SKM-1 treated with dmso at 0.1 percent for 144 hours (cell line): ENCODE measurements around the gene FBXW5.

Experiments used
- DNase-seq: peaks from one replicate; lab custom pipeline; 2025; ENCODE audit not compliant: unreplicated experiment; lab: John Stamatoyannopoulos, UW

FBXW5 gene

DNA sequence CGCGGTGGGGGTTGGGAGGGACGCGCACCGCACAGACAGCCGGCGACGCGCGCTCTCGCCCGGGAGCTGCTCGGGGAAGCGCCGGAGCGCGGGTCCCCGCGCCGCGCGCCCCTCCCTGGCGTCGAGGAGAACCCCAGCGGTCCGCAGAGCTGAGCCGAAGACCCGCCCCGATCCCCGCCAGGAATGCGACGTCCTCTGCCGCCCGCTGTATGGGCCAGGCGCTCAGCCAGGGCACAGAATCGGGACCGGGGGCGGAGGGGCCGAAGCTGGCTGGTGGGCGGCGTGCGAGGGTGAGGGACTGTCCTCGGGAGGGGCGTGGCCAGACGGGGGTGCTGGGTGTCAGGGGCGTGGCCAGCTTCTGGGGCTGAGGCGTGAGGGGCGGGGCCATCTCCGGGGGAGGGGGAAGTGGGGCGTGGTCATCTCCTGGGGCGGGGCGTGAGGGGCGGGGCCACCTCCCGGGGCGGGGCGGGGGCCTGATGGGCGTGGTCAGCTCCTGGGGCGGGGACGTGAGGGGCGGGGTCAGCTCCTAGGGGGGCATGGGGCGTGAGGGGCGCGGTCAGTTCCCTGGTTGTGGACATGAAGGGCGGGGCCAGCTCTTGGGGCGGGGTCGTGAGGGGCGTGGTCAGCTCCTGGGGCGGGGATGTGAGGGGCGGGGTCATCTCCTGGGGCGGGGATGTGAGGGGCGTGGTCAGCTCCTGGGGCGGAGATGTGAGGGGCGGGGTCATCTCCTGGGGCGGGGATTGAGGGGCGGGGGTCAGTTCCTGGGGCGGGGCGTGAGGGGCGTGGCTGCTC is 33.7 kb upstream of the FBXW5 start:
- DNase-seq, result peak; percentile 27

- DNase-seq, result no peak
Measured at GRCh38 chr9:136977649-136978072, 33.1 kb upstream of the FBXW5 start.

- DNase-seq, result no peak
Measured at GRCh38 chr9:136977223-136977622, 32.7 kb upstream of the FBXW5 start, which contains the start of gene PTGDS. PTGDS (plus strand) TSS chr9:136977504; CDS start chr9:136977579, 75 bp downstream.

DNA sequence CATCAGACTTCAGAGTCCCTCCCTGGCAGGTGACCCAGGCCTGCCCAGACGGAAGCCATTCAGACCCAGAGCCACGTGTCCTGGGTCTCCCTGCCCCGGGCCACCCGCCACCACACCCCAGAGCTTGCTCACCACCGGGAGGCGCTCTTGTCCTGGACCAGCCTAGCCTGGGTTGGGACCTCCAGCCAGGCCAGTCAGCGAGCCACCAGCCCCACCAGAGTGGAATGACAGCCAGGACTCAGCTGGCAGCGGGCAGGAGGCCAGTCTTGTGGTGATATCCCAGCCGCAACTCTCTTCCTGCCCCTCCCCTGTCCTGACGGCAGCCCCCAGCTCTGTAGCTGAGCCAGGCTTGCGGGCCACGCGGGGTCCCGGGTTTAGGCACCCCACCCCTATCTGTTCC is 31.1 kb upstream of the FBXW5 start:
- no peak for DNase-seq

GRCh38 chr9:136974817-136975535 is 30.4 kb upstream of the FBXW5 start:
- no peak for DNase-seq

- no peak for DNase-seq
Measured at GRCh38 chr9:136973618-136974617, 29.4 kb upstream of the FBXW5 start.

DNA sequence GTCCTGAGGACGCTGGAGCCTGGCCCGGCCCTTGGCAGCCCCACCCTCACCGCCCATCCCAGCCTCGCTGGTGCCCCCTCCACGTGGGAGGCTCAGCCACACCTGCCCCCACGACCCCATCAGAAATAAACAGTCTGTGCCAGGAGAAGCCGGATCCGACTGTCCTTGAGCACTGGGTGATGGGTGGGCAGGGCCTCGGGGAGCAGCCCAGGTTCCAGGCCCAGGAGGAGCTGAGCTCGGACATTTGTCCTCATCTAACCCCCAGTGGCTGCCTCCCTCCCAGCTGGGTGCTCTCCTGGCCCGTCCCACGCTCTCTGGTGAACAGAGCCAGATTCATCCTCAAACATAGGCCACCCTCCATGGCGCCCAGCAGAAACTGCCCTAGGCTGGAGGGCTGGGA is 28.2 kb upstream of the FBXW5 start:
- no peak for DNase-seq

DNA sequence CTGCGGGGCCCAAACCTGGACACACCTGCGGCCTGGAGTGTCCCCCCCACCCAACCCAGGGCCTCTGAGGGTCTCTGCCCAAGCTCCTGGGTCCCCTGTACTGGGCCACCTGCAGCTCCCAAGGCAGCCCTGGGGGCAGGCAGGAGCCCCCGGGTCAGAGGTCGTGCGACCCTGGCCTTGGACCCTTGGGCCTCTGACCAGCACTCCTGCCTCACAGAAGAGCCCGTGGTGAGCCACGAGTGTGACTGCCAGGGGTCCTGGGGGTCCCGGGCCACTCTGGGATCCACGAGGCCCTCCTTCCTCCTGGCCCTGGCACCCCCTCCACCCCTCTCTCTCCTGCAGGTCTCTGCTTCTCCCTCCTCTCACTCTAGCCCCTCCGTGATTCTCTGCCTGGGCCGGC is 27.8 kb upstream of the FBXW5 start:
- DNase-seq, result no peak

DNA sequence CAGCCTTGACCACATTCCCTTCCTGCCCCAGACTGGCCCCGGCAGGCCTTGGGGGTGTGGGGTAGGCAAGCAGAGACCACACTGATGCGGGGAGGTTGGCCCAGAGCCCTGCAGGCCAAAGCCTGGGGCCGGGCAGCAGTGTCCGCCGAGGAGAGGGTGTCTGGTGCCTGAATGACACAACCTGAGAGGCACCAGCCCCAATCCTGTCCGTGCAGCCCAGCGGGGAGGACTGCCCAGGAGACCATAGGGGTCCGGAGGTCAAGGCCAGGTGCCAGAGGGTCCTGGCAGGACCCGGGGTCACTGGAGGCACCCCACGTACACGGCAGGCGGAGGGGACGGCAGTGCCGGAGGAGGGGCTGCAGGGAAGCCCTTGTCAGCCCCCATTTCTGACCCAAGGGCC is 27.2 kb upstream of the FBXW5 start:
- no peak for DNase-seq

DNA sequence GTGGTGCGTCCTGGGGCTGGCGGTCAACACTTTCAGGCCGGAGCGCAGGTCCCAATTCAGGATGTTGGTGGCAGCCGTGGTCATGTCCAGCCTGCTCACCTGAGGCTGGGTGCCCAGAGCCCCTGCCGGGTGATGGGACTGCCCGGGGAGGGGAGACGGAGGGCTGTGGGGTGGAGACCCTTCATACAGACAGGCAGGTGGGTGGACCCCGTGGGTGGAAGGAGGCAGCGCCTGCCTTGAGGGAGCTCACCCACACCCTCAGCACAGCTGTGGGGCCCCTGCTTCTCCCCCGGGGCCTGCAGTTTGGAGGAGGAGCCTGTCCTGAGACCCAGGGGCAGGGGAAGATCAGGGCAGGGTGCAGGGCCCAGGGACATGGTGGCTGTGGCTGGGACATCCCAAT is 25.8 kb upstream of the FBXW5 start:
- no peak for DNase-seq

DNA sequence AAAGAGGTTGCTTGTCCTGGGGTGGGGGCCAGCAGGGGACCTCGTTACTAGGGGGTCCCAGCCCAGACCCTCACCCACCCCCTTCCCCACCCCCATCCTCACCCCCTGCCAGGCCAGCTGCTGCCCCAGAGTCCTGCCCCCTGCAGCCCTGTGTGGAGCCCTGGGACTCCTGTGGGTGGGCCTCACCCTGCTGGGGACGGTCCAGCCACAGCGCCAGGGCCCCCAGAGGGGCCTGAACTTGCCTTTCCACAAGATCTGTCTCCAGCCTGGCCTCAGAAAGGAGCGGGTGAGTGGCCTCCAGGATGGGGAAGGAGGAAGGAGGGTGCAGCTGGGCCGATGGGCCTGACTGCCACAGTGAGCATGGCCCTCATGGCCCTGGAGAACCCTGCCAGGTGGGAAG is 25.2 kb upstream of the FBXW5 start:
- DNase-seq, result no peak

DNA sequence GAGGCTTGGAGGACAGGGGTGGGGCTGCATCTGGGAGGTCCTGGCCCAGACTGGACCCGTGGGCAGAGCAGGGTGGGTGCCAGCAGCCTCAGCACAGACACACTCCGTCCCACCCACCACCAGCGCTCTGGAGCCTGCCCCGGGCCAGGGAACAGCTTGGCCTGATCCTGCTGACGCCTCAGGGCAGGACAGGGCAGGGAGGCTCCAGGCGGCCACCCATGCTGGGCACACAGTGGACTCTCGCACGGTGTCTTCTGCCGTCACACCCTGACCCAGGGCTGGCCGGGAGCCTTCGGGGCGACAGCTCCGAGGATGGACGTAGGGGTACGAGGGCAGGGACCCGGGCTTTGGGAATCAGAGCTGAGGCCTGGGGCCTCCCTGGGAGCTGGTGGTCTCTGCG is 24.6 kb upstream of the FBXW5 start:
- DNase-seq, result no peak

GRCh38 chr9:136968333-136969127 is 24.0 kb upstream of the FBXW5 start:
- DNase-seq, result no peak

DNA sequence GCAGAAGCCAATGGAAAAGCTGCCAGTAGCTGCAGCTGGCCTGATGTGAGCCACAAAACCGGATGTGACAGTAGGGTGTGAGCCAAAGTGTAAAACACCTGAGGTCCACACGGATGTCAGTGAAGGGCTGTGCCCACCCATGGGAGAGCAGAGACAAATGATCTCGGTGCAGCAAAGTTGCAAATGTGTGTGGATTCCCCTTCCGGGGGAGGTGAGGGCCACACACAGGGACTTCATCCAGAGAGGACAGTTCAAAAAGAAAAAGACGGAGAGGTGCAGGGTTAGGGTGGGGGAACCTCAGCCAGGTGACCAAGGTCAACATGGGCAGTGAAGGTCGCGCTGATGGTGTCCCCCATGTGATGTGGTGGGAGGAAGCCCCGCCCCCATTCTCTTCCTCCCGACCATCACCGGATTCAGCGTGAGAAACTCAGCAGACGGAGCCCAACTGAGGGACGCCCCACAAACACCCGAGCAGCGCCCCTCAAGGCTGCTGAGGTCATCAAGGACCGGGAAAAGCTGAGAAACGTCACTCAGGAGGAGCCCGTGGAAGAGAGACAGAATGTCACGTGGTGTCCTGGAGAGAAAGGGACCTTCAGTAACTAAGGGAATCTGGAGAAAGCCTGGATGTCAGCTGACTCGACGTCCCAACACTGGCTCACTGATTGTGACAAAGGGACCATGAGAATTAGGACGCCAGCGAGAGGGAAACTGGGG is 21.4 kb upstream of the FBXW5 start:
- DNase-seq, result no peak

DNA sequence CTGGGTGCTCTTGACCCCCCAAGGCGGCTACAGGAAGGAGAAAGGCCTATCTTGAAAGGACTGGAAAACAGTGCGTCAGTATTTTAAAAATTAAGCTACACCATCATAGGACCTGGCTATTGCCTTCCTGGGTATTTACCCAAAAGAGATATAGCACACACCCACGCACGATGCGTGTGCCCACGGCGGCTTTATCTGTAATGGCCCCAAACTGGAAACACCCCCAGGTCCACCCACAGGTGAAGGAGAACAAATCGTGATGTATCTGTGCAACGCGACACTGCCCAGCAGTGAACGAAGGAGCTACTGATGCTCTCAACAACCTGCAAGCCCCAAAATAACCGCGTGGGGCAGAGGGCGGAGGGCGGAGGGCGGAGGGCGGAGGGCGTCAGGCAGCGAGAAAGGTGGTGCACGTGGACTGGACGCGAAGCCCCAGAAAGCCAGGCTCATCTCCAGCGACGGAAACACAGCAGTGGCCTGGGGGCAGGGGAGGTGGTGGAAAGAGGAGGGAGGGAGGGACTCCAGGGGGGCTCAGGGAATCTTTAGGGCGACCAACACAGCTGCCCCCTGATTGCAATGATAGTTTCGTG is 20.4 kb upstream of the FBXW5 start:
- no peak for DNase-seq

DNA sequence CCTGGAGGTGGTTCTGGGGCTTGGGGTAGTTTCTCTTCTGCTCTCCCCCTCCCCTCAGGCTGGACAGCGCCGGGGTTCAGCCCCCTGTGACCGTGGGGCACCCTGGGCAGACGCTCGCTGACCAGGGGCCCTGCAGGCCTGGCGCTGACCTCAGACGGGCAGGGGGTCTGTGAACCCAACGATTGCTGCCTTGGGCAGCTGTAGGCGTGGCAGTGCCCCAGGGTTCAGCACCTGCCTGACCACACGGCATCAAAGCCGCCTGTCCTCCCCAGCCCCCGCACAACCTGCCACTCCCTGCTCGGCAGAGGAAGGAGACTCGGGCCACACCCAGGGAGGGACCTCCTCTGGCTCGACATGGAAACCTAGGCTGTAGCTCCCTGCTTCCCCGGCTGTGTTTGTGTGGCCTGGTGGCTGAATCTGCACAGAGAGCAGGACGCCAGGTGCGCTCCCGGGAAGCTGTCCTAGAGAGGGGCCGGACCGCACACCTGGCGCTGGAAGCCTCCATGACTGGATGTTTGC is 19.7 kb upstream of the FBXW5 start:
- no peak for DNase-seq

DNA sequence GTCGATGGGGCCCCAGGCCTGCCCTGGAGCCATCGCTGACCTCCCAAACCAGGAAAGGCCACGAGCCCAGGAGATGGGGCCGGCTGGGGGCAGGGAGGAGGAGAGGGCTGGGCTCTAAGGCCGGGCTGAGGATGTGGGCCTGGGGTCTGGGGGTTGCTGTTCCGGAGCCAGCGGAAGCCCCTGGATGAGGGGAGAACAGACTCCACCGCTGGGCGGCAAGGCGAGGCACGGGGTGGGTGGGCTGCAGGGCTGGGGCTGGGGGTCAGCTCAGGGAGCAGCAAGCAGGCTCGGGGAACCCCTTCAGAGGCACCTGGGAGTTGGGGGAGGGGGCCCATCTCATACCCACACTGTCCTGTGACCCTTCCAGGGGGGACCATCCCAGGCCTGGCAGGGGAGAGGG is 19.2 kb upstream of the FBXW5 start:
- DNase-seq, result no peak

- DNase-seq, result no peak
Measured at GRCh38 chr9:136963341-136963740, 18.8 kb upstream of the FBXW5 start.

DNA sequence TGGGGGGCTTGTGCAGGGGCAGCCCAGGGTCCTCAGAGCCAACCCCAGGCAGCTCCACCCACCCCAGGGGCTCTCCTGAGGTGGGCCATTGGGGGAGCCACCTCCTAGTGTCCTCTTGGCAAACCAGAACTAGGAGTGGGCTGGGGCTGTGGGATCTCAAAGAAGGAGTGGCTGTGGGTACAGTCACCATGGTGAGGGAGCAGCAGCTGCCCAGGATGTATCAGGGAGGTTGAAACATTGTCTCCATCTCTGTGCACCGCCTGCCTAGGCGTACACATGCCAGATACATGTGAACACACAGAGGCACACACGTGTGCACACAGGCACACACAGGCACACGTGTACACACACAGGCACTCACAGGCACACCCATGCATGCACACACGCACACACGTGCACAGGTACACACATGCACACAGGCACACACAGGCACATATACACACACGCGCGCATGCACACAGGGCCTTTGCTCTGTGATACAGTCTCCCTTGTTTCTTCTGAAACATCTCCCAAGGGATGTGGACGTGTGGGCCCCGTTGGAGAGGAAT is 18.2 kb upstream of the FBXW5 start:
- no peak for DNase-seq
